Stimulated activated CD8-positive, alpha-beta memory T cell treated with anti-CD3 and anti-CD28 coated beads, Interleukin-15, amount 100 ng/mL, for 48 hours (primary cell): Measurements from ENCODE around the gene PGP.

Source experiments
- DNase-seq, 2 donors: peaks; one replicate each; pipeline ENCODE4 v3.0.0-alpha.2; 2020; ENCODE audit warnings: low read depth in 2 of 2

The PGP gene

GRCh38 chr16:2200313-2200712 lies 14.3 kb downstream of the PGP start:
- DNase-seq, result no peak

- no peak for DNase-seq
Measured at GRCh38 chr16:2199621-2200139, 15.0 kb downstream of the PGP start.

- no peak for DNase-seq
Measured at GRCh38 chr16:2199095-2199494, 15.5 kb downstream of the PGP start.

- no peak for DNase-seq
Measured at GRCh38 chr16:2198283-2198682, 16.4 kb downstream of the PGP start.

- no peak for DNase-seq
Measured at GRCh38 chr16:2197765-2198164, 16.9 kb downstream of the PGP start.

GRCh38 chr16:2196981-2197511 lies 17.6 kb downstream of the PGP start:
- DNase-seq, result no peak

GRCh38 chr16:2196162-2196980 lies 18.3 kb downstream of the PGP start, which contains the start of gene CASKIN1:
Gene CASKIN1, minus strand, starts transcription at chr16:2196605. Its CDS starts 173 bp downstream, at chr16:2196432.
- no peak for DNase-seq

GRCh38 chr16:2195322-2196161 lies 19.1 kb downstream of the PGP start:
- DNase-seq, result no peak

GRCh38 chr16:2194852-2195321 lies 19.8 kb downstream of the PGP start:
- no peak for DNase-seq

- DNase-seq, result no peak
Measured at GRCh38 chr16:2194166-2194834, 20.3 kb downstream of the PGP start.

GRCh38 chr16:2191446-2191706 lies 23.3 kb downstream of the PGP start:
- no peak for DNase-seq

GRCh38 chr16:2190659-2191445 lies 23.8 kb downstream of the PGP start:
- DNase-seq, result no peak

GRCh38 chr16:2190002-2190658 lies 24.5 kb downstream of the PGP start:
- no peak for DNase-seq

GRCh38 chr16:2189252-2189893 lies 25.3 kb downstream of the PGP start:
- no peak for DNase-seq

- DNase-seq, result no peak
Measured at GRCh38 chr16:2188395-2188794, 26.2 kb downstream of the PGP start.

- no peak for DNase-seq
Measured at GRCh38 chr16:2187212-2187611, 27.4 kb downstream of the PGP start.

- no peak for DNase-seq
Measured at GRCh38 chr16:2186505-2186904, 28.1 kb downstream of the PGP start.

GRCh38 chr16:2186064-2186463 lies 28.6 kb downstream of the PGP start:
- no peak for DNase-seq

- no peak for DNase-seq
Measured at GRCh38 chr16:2184962-2185361, 29.7 kb downstream of the PGP start.

- no peak for DNase-seq
Measured at GRCh38 chr16:2184346-2184745, 30.3 kb downstream of the PGP start.
